Activated CD8-positive, alpha-beta memory T cell treated with anti-CD3 and anti-CD28 coated beads, Interleukin-2, amount 50 U/mL, for 4 hours (primary cell): Measurements from ENCODE around the gene CLIC4.
"Not testable (repeated sequence)": the region's sequence is repeated elsewhere in the genome, so short reads cannot be mapped to it uniquely, and the experiment has no call there.

Source experiments
- DNase-seq: peaks from one replicate; pipeline ENCODE4 v3.0.0-alpha.2; 2020

Gene CLIC4

GRCh38 chr1:24748191-24749121 lies 3.2 kb downstream of the CLIC4 start:
- no peak for DNase-seq

- DNase-seq: no peak
Measured at GRCh38 chr1:24749252-24749651, 4.0 kb downstream of the CLIC4 start.

- no peak for DNase-seq
Measured at GRCh38 chr1:24749886-24750285, 4.6 kb downstream of the CLIC4 start.

- no peak for DNase-seq
Measured at GRCh38 chr1:24751833-24752232, 6.6 kb downstream of the CLIC4 start.

- no peak for DNase-seq
Measured at GRCh38 chr1:24752305-24752704, 7.1 kb downstream of the CLIC4 start.

GRCh38 chr1:24754229-24754628 lies 9.0 kb downstream of the CLIC4 start:
- no peak for DNase-seq

GRCh38 chr1:24755323-24755722 lies 10.1 kb downstream of the CLIC4 start:
- not testable (repeated sequence) for DNase-seq

GRCh38 chr1:24756395-24756794 lies 11.1 kb downstream of the CLIC4 start:
- no peak for DNase-seq

- DNase-seq: no peak
Measured at GRCh38 chr1:24759492-24759891, 14.2 kb downstream of the CLIC4 start.

GRCh38 chr1:24761582-24761981 lies 16.3 kb downstream of the CLIC4 start:
- no peak for DNase-seq

- no peak for DNase-seq
Measured at GRCh38 chr1:24762133-24762676, 17.0 kb downstream of the CLIC4 start.

- no peak for DNase-seq
Measured at GRCh38 chr1:24763671-24764070, 18.4 kb downstream of the CLIC4 start.

GRCh38 chr1:24764439-24764838 lies 19.2 kb downstream of the CLIC4 start:
- DNase-seq: no peak

GRCh38 chr1:24764848-24765247 lies 19.6 kb downstream of the CLIC4 start:
- no peak for DNase-seq

- no peak for DNase-seq
Measured at GRCh38 chr1:24765308-24765988, 20.2 kb downstream of the CLIC4 start.

GRCh38 chr1:24767351-24767750 lies 22.1 kb downstream of the CLIC4 start:
- DNase-seq: no peak

- DNase-seq: no peak
Measured at GRCh38 chr1:24768873-24769605, 23.8 kb downstream of the CLIC4 start.

GRCh38 chr1:24769656-24770651 lies 24.7 kb downstream of the CLIC4 start:
- no peak for DNase-seq

- DNase-seq: no peak
Measured at GRCh38 chr1:24770881-24771280, 25.6 kb downstream of the CLIC4 start.

- DNase-seq: no peak
Measured at GRCh38 chr1:24771574-24771973, 26.3 kb downstream of the CLIC4 start.

- no peak for DNase-seq
Measured at GRCh38 chr1:24773618-24774017, 28.4 kb downstream of the CLIC4 start.

GRCh38 chr1:24775348-24775747 lies 30.1 kb downstream of the CLIC4 start:
- no peak for DNase-seq
